Hair follicular keratinocyte (primary cell): ENCODE data around the gene CEACAM16. TPM values are rescaled to one million over a fixed set of nuclear protein-coding genes. Genes with fewer than 3 reads are reported as not detected.

Experiments
- total RNA-seq: library from RNA; depleted of rRNA; stranded (reverse); fragments of >200 nt; gene quantifications from 2 replicates; pipeline ENCODE4 v1.2.3, GENCODE V29; 2015

The CEACAM16 gene
- total RNA-seq, result not detected in 2 replicates

GRCh38 chr19:44698492-44699201, at the start of gene CEACAM16:
TSS of gene CEACAM16 (plus strand) at chr19:44699151. CDS start at chr19:44701457, 2,306 bp downstream.

GRCh38 chr19:44671400-44671799, 27.6 kb upstream of the CEACAM16 start, which contains the start of gene CEACAM19:
TSS of gene CEACAM19 (plus strand) at chr19:44671482. CDS start at chr19:44671932, 450 bp downstream.

GRCh38 chr19:44748426-44749254, 49.7 kb downstream of the CEACAM16 start, which contains the start of gene BCL3:
TSS of gene BCL3 (plus strand) at chr19:44748708. CDS start at chr19:44748791, 83 bp downstream.

Other genes starting within 250 kb of the CEACAM16 start
- gene ZNF180, start 198.6 kb upstream of the CEACAM16 start, total RNA-seq, result 2.5 and 7.4 TPM in 2 replicates
- gene CEACAM20, start 169.5 kb upstream of the CEACAM16 start, total RNA-seq, result not detected in 2 replicates
- gene IGSF23, start 85.6 kb upstream of the CEACAM16 start, total RNA-seq, result not detected in 2 replicates
- 77.2 and 93.9 TPM in 2 replicates for gene PVR, start 55.2 kb upstream of the CEACAM16 start, total RNA-seq
- gene CEACAM19, start 27.7 kb upstream of the CEACAM16 start, total RNA-seq, result 0.38 and 2.5 TPM in 2 replicates
- gene BCL3, start 49.6 kb downstream of the CEACAM16 start, total RNA-seq, result 13.7 and 14.0 TPM in 2 replicates
- 119 and 129 TPM in 2 replicates for gene CBLC, start 78.7 kb downstream of the CEACAM16 start, total RNA-seq
- 35.2 and 40.1 TPM in 2 replicates for gene BCAM, start 110.0 kb downstream of the CEACAM16 start, total RNA-seq
- gene NECTIN2, start 147.1 kb downstream of the CEACAM16 start, total RNA-seq, result 73.2 and 81.6 TPM in 2 replicates
- 68.0 and 175 TPM in 2 replicates for gene TOMM40, start 192.1 kb downstream of the CEACAM16 start, total RNA-seq
- gene APOE, start 206.6 kb downstream of the CEACAM16 start, total RNA-seq, result 74.5 and 195 TPM in 2 replicates
- gene APOC1, start 215.5 kb downstream of the CEACAM16 start, total RNA-seq, result 3.8 and 18.1 TPM in 2 replicates
- gene APOC4, start 243.1 kb downstream of the CEACAM16 start, total RNA-seq, result not detected in 2 replicates
- gene APOC2, start 246.9 kb downstream of the CEACAM16 start, total RNA-seq, result not detected in 2 replicates